Astrocyte (in vitro differentiated cells and primary cell): Measurements from ENCODE around the gene ZNF593. TPM values are rescaled to one million over a fixed set of nuclear protein-coding genes. Genes with fewer than 3 reads are reported as not detected.

Experiments used
- DNase-seq: peaks from one replicate; pipeline ENCODE4 v3.0.0-alpha.2; 2010; ENCODE audit warnings: low read depth
- FAIRE-seq: peaks from 2 replicates; lab custom pipeline; 2011; peaks lifted over from hg19 to GRCh38; lab: Jason Lieb, UNC
- H2AFZ ChIP-seq: 2 replicates; pipeline ENCODE4 v1.6.0; 2012; ENCODE audit warnings: low read depth, low read length, inconsistent platforms
- H3K27ac ChIP-seq: 2 replicates; pipeline ENCODE4 v1.5.1; 2011; ENCODE audit warnings: low read depth, low read length, inconsistent platforms
- H3K27me3 ChIP-seq: 2 replicates; pipeline ENCODE4 v1.6.0; 2011; ENCODE audit warnings: low read length, inconsistent platforms; ENCODE audit not compliant: insufficient read depth
- H3K36me3 ChIP-seq: 2 replicates; pipeline ENCODE4 v1.5.1; 2011; ENCODE audit warnings: low read length, inconsistent platforms; ENCODE audit not compliant: insufficient read depth
- H3K4me1 ChIP-seq: 2 replicates; pipeline ENCODE4 v1.5.1; 2011; ENCODE audit warnings: low read length, inconsistent platforms; ENCODE audit not compliant: insufficient read depth
- H3K4me2 ChIP-seq: 2 replicates; pipeline ENCODE4 v1.6.0; 2012; ENCODE audit warnings: low read length, inconsistent platforms
- H3K4me3 ChIP-seq: 2 replicates; pipeline ENCODE4 v1.5.1; 2011; ENCODE audit warnings: low read depth, mild to moderate bottlenecking, low read length, inconsistent platforms; ENCODE audit not compliant: insufficient read depth
- H3K79me2 ChIP-seq: 2 replicates; pipeline ENCODE4 v1.6.0; 2012; ENCODE audit warnings: mild to moderate bottlenecking, low read length, inconsistent platforms; ENCODE audit not compliant: insufficient read depth
- H3K9ac ChIP-seq: 2 replicates; pipeline ENCODE4 v1.6.0; 2012; ENCODE audit warnings: mild to moderate bottlenecking, low read length, inconsistent platforms
- H3K9me3 ChIP-seq: 2 replicates; pipeline ENCODE4 v1.5.1; 2012; ENCODE audit warnings: low read depth, mild to moderate bottlenecking, low read length, inconsistent platforms; ENCODE audit not compliant: insufficient read depth
- H4K20me1 ChIP-seq: 2 replicates; pipeline ENCODE4 v1.6.0; 2012; ENCODE audit warnings: low read length, inconsistent platforms; ENCODE audit not compliant: insufficient read depth
- H3K27ac Mint-ChIP-seq: one replicate; pipeline ENCODE4 v1.8.0; 2021; ENCODE audit warnings: mild to moderate bottlenecking, mixed read lengths; ENCODE audit not compliant: unreplicated experiment
- H3K27me3 Mint-ChIP-seq: one replicate; pipeline ENCODE4 v1.8.0; 2021; ENCODE audit warnings: low read depth, mixed read lengths; ENCODE audit not compliant: unreplicated experiment
- H3K36me3 Mint-ChIP-seq: one replicate; pipeline ENCODE4 v1.8.0; 2021; ENCODE audit warnings: low read depth, mixed read lengths; ENCODE audit not compliant: unreplicated experiment
- H3K4me1 Mint-ChIP-seq: one replicate; pipeline ENCODE4 v1.8.0; 2021; ENCODE audit warnings: low read depth, mixed read lengths; ENCODE audit not compliant: unreplicated experiment
- H3K4me3 Mint-ChIP-seq: one replicate; pipeline ENCODE4 v1.8.0; 2021; ENCODE audit warnings: mild to moderate bottlenecking, moderate library complexity, mixed read lengths; ENCODE audit not compliant: unreplicated experiment
- H3K9me3 Mint-ChIP-seq: one replicate; pipeline ENCODE4 v1.8.0; 2021; ENCODE audit warnings: mild to moderate bottlenecking, mixed read lengths; ENCODE audit not compliant: unreplicated experiment
- CTCF ChIP-seq: IDR thresholded peaks from 2 replicates; pipeline ENCODE4 v1.5.1; 2011; ENCODE audit warnings: low read depth, mild to moderate bottlenecking, inconsistent platforms, low read length, moderate library complexity; ENCODE audit not compliant: insufficient read depth
- EZH2 ChIP-seq: IDR thresholded peaks from 2 replicates; pipeline ENCODE4 v1.6.1; 2012; ENCODE audit warnings: mild to moderate bottlenecking, low read length, inconsistent platforms; ENCODE audit not compliant: insufficient read depth
- total RNA-seq: library from RNA; stranded (reverse); gene quantifications from 2 replicates; pipeline ENCODE4 v1.2.1, GENCODE V29; 2021

ZNF593 gene
- total RNA-seq, 1 donor from 2014 or later: 34.4 TPM

DNA sequence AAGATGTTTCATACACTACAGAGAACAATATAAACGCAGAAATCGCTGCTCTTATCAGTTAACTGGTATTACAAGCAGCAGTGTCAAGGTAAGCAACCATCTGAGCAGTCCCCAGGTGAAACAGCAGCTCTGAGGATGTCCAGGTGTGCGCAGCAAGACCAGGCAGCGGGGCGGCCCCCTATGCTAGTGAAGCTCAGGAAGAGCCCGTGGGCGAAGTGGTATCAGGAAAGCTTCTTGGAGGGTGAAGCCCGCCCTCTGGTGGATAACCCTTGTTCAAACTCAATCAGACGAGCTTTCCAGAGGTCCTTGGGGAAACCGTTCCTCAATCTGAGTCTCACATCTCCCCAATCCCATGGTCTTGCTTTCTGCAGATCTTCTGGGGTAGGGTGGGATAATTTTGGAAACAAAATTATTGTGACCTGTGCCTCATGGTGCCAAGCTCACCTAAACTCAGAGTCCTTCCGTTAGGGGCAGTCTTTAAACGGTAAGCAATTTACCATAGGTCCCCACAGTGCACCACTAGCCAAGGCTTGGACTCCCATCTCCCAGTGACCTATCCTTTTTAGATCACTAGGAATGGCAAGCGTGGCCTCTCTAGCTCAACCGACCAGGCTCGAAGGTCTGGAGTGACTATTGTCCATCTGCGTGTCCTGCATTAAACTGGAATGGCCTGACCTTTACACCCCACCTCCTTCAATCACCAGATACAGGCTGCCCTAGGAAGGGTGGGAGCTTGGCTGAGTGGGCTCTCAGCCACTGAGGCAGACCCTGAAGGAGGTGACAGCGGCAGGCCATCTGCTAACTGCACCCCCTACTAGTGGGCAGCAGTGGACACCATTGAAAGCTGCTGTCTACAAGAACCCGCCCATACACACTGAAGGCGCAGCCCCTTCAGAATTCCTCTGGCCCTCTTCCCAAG is 24.4 kb upstream of the ZNF593 start:
- Histone ChIP-seq H2AFZ (peak overlapping the region; percentile 29), H3K9me3 (no peaks in the 10 kb centered on the region), H3K4me2 (no peak overlapping the region), H4K20me1 (no peaks in the 10 kb centered on the region), H3K79me2 (no peaks in the 10 kb centered on the region), H3K36me3 (no peaks in the 10 kb centered on the region), H3K9ac (no peak overlapping the region), H3K27ac (no peak overlapping the region), H3K4me3 (no peak overlapping the region), H3K4me1 (no peaks in the 10 kb centered on the region), H3K27me3 (peaks cover 5% of the 10 kb centered on the region)
- Mint-ChIP-seq H3K9me3 (peaks cover 5% of the 10 kb centered on the region), H3K4me3 (no peak overlapping the region), H3K27ac (no peak overlapping the region), H3K27me3 (peaks cover 59% of the 10 kb centered on the region), H3K4me1 (no peaks in the 10 kb centered on the region), H3K36me3 (no peaks in the 10 kb centered on the region)
- peak; percentile 53 for DNase-seq
- TF ChIP-seq EZH2: no peak
- peak; percentile 71 for TF ChIP-seq CTCF
- FAIRE-seq: peak; percentile 87

DNA sequence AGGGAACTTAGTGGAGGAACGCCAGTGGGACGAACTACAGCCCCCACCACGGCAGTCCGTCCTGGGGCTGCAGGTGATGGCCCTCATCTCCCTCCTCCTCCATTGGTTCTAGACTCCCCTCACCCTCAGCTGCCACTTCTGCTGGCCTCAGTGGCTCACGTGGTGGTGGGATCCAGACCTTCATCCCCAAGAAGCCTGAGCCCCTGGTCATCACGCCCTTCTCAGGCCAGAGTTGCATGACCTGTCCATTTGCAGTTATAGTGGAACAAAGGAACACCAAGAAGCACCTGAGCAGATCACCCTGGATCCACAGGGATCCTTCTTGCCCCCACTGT is 23.8 kb upstream of the ZNF593 start:
- no peak overlapping the region for H3K27ac Mint-ChIP-seq
- no peaks in the 10 kb centered on the region for H3K36me3 Mint-ChIP-seq
- Histone ChIP-seq H3K79me2 (no peaks in the 10 kb centered on the region), H4K20me1 (no peaks in the 10 kb centered on the region), H3K4me2 (no peak overlapping the region), H3K27ac (no peak overlapping the region), H3K27me3 (peaks cover 10% of the 10 kb centered on the region), H3K4me1 (no peaks in the 10 kb centered on the region), H3K9ac (no peak overlapping the region), H3K9me3 (no peaks in the 10 kb centered on the region), H2AFZ (no peak overlapping the region), H3K36me3 (no peaks in the 10 kb centered on the region), H3K4me3 (no peak overlapping the region)
- no peak overlapping the region for H3K4me3 Mint-ChIP-seq
- DNase-seq (no peak), FAIRE-seq (no peak)
- TF ChIP-seq EZH2 (no peak), CTCF (no peak)
- H3K4me1 Mint-ChIP-seq: no peaks in the 10 kb centered on the region
- peaks cover 5% of the 10 kb centered on the region for H3K9me3 Mint-ChIP-seq
- H3K27me3 Mint-ChIP-seq: peaks cover 59% of the 10 kb centered on the region

DNA sequence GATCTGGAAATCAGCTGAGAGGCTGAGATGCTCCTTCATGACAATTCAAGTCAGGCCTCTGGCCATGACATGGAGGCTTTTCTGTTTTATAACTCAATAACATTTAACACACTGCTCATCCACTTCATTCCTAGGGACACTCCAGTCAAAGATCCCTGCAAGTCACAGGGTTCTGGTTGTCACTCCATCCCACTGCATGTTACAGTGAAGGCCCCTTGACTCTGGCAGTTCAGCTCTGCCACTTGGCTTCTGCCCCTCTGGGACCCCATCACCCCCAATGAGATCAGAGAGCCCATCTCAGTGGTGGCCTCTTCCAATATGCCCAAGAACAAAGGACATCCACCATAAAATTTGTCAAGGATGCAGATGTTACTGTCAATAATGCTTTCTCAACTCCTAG is 20.8 kb upstream of the ZNF593 start:
- no peaks in the 10 kb centered on the region for H3K79me2 ChIP-seq
- no peaks in the 10 kb centered on the region for H3K4me1 ChIP-seq
- no peak overlapping the region for H3K4me3 Mint-ChIP-seq
- H3K27me3 Mint-ChIP-seq: peaks cover 61% of the 10 kb centered on the region
- no peaks in the 10 kb centered on the region for H3K4me1 Mint-ChIP-seq
- no peaks in the 10 kb centered on the region for H3K36me3 Mint-ChIP-seq
- H3K36me3 ChIP-seq: no peaks in the 10 kb centered on the region
- no peaks in the 10 kb centered on the region for H4K20me1 ChIP-seq
- DNase-seq (no peak), FAIRE-seq (no peak)
- TF ChIP-seq EZH2 (no peak), CTCF (no peak)
- no peak overlapping the region for H3K27ac ChIP-seq
- no peak overlapping the region for H3K4me2 ChIP-seq
- no peaks in the 10 kb centered on the region for H3K9me3 ChIP-seq
- no peak overlapping the region for H2AFZ ChIP-seq
- peaks cover 13% of the 10 kb centered on the region for H3K27me3 ChIP-seq
- no peak overlapping the region for H3K9ac ChIP-seq
- H3K27ac Mint-ChIP-seq: no peak overlapping the region
- peaks cover 5% of the 10 kb centered on the region for H3K9me3 Mint-ChIP-seq
- no peak overlapping the region for H3K4me3 ChIP-seq
